Left renal cortex interstitium (tissue), 4 donors: Measurements from ENCODE around the gene CMIP. TPM values are rescaled to one million over a fixed set of nuclear protein-coding genes. Genes with fewer than 3 reads are reported as not detected.
A peak's percentile ranks its signal among the peaks of the same experiment; 100 is the strongest.

Experiments used
- DNase-seq, 4 donors: peaks; one replicate each; pipeline ENCODE4 v3.0.0-alpha.2; 2013; ENCODE audit warnings: low read depth in 4 of 4, low spot score in 2 of 4, missing footprints in 1 of 4
- polyA plus RNA-seq, 4 donors: library from polyadenylated mRNA; unstranded; fragments of 120-200 nt; gene quantifications; one replicate each; pipeline ENCODE4 v1.2.1, GENCODE V29; 2013; ENCODE audit not compliant: insufficient read length in 4 of 4

The CMIP gene
- polyA plus RNA-seq, 4 donors, result 39.5 to 53.2 (median 42.3) TPM

DNA sequence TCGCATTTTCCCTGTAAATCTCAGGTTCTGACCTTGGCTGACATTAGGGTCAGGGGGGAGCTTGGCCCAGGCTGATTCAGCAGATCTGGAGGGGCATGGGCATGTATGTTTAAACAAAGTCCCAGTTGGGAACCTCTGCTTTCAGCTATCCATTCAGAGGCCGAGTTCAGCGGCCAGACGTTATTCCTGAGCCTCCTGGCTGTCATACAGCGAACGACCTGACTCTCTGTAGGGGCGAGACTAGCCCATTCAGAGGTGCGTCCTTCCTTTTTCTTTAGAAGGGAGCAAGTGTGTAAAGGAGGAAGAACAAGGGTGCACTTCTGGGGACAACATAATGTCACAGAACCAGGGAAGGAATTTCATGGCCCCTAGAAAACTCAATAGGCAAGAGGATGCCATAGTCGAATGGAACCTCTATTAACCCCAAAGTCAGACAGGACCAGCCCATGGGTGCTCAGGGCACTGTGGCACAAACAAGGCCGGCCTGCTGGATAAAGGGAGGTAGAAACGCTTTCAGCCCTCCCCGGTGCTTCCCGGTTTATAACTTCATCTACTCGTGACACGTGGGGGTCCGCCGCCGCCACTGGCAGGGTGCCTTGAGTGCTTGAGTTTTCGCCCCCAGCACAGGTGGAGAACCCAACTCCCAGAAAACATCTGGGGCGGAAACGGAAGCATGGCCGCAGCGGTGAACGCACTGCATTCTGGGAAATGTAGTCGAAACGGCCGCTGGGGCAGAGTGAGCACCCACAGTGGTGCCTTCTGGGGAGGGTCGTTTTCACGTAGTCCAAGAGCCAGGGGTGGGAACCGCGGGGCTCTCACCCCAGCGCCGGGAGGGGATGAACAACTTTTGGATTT, 301.3 kb downstream of the CMIP start:
- peak in 1 of 4 donors; percentile 55 for DNase-seq

DNA sequence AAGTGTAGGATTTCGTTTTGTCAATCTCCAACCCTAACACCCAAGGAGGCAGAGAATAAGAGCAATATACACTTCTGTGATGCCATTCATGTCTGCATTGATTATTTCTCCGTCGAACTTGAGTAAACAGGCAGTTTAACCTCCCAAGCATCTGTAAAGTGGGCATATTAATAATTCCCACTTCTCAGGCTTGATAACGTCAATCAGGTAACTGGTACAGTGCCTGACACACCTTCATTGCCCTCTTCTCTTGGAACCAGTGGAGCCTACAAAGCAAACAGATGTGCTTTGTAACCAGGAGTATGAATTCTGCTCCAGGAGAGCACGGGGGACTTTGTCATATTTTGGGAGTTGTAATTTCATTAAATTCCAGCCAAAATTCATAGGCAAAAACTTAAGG, 302.0 kb downstream of the CMIP start:
- no peak for DNase-seq

DNA sequence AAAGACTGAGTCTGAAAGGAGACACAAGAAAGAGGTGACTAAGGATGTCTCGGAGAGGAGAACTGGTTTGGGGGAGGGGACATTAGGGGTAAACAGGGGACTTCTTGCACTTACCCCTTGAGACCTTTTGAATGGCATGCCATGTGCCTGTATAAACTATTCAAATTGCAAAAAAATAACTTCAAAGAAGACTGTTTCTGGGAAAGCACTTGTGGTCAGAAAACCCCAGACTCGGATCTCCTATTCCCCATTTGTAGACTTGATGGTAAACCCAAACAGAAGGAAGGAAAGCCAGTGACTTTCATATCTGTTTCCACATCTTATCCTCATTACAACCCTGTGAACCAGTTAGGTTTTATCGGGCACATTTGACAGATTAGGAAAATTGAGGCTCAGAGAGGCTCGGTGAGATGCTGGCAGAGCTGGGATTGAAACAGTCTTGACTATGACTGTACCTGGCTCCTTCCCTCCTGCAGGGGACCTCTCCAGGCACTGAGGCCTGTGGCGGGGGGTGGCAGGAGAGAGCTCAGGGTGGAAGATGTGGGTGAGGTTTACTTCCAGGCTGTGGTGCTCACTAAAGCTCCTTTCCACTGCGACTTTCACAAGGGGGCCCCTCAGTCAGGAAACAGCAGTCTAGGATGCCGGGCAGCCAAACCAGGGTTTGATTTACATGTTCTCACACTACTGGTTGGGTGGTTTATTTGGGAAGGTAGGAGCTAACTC, 304.0 kb downstream of the CMIP start:
- DNase-seq, result no peak

DNA sequence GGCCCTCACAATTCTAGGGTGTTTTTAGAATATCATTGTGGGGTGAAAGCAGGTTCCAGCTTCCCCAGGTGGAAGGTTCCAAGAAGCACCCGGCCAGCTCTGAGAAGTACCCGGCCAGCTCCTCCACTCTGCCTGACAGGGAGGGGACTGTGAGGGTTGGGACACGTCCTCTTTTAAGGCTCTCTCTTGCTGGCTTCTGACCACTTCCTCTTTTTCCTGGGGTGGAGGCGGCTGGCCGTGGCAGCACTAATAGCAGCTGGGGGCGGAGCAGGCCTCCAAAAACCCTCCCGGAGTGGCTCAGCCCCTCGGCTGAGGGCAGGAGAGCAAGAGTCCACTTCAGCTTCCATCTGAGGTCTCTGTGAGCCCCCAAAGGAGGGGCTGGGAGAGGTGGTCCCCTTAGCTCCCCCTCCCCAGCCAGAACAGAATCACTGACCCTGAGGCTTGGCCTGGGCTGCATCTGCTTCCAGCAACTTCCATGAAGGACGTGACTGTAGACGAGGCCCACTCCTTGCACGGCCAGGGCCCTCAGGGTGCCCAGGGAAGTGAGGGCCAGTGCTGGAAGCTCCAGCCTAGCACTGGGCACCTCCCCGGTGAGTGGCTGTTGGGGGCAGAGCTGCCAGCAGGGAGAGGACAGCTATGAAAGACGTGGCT, 307.7 kb downstream of the CMIP start:
- no peak for DNase-seq

DNA sequence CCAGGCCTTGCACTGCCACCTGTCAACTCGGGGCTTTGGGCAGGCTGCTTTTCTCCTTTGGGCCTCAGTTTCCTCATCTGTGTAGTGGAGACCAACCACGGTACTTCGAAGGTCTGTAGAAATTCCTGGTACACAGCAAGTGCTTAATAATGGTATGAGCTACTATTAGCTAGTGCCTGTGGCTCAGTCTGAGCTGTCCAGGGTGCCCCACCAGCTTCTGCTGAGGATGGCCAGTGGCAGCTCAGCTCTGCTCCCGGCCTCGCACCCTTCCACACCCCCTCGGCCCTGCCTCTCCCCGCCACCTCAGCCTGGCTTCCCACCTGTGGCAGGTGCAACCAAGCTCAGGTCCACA, 308.2 kb downstream of the CMIP start:
- no peak for DNase-seq

DNA sequence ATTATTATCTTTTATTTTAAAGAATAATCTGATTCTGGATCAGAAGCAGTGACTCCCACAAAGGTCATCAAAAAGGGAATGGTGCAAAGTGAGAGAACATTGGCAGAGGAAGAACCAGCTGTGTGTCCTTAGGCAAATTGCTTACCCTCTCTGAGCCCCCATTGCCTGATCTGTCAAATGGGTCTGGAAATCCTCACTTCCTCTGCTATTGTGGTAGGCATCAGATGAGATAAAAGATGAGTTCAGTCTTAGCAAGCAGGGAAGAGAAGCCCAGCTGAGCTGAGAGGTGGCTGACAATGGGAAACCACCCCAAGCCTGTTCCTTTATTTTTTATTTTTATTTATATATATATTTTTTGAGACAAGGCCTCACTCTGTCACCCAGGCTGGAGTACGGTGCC, 310.2 kb downstream of the CMIP start:
- no peak for DNase-seq

DNA sequence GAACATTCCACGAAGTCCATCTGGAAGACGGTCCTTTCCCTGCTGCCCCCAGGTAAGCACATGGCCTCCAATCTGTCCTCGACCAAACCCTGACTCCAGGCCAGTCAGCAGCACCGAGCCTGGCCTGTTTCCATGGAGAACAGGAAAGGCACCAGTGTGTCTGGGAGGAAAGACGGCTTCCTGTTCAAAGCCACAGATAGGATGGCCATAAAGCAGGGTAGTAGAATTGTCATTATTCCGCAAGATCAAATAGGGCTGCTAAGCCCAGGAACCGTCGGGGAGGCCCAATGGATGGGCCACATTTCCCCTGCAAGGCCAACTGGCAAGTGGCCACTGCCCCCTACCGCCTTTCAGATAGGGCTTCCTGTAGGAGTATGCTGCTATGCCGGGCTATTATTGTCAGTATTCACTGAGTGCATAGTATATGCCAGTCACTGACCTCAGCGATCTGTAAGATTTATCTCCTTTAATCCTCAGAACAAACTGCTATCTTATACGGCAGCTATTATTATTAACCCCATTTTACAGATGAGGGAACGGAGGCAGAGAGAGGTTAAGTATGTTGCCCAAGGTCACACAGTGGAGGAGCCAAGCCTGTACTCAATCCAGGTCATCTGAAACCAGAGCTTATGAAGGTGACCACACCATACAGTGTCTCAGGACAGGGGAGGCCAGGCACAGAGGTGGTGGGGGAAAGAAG, 311.5 kb downstream of the CMIP start:
- no peak for DNase-seq

DNA sequence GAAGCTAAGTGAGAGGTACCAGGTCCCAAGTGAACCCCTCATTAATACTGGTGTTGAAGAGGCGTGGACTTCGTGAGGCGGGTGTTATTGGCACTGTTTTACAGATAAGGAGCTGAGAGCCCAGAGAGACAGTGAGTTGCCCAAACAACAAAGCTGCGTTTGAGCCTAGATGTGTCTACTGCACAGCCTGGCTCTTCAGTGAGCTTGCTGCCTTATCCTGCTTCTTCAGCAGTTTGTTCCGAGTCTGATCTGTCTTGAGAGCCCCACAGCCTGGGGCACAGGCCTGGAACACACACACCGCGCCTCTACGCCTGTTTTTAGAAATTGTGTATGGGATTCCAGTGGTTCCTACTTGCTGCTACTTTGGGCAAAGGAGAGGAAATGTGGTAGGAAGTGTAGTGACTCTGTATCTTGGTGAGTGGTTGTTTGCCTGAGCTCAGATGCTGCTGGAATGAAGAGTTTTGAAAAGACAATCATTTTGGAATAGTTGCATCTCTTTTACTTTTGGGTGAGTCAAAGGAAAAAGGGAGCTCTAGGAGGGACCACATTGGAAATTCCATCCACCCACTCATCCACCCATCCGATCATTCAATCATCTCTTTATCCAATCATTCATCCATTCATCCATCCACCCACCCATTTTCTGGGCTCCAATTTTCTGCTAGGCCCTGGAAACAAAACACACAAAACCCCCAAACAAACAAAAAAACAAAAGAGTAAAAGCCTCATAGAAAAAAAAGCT, 312.2 kb downstream of the CMIP start:
- DNase-seq, result no peak

DNA sequence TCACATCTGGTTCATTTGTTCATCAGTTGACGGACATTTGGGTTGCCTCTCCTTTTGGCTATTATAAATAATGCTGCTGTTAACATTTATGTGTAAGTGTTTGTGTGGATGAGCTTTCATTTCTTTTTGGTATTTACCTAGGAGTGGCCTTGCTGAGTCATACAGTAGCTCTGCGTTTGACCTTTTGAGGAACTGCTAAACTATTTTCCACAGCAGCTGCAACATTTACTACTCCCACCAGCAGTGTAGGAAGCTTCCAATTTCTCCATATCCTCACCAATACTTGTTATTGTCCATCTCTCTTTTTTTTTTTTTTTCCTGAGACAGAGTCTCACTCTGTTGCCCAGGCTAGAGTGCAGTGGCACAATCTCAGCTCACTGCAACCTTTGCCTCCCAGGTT, 313.8 kb downstream of the CMIP start:
- no peak for DNase-seq

Other genes with a start within 250 kb of the CMIP start
- 1 to 10 TPM; 1.5 to 3.0 (median 2.6) TPM for gene BCO1, start 206.1 kb upstream of the CMIP start, polyA plus RNA-seq
- 1 to 10 TPM; 2.2 to 3.8 (median 2.7) TPM for gene GAN, start 129.8 kb upstream of the CMIP start, polyA plus RNA-seq